Stimulated activated CD8-positive, alpha-beta memory T cell treated with anti-CD3 and anti-CD28 coated beads, Interleukin-12 subunit alpha, Interleukin-12 subunit beta, amount 100 ng/mL, for 24 hours (primary cell): Measurements from ENCODE around the gene DCUN1D1.

Experiments used
- DNase-seq: peaks from one replicate; pipeline ENCODE4 v3.0.0-alpha.2; 2020; ENCODE audit errors: extremely low read depth

The DCUN1D1 gene

GRCh38 chr3:182936239-182936917, 44.0 kb downstream of the DCUN1D1 start:
- DNase-seq = no peak

GRCh38 chr3:182935803-182936202, 44.5 kb downstream of the DCUN1D1 start:
- no peak for DNase-seq

- no peak for DNase-seq
Observed at GRCh38 chr3:182925944-182926337, 54.4 kb downstream of the DCUN1D1 start.

- DNase-seq = no peak
Observed at GRCh38 chr3:182925330-182925943, 54.9 kb downstream of the DCUN1D1 start.

- DNase-seq = no peak
Observed at GRCh38 chr3:182921665-182922355, 58.5 kb downstream of the DCUN1D1 start.

GRCh38 chr3:182920515-182921084, 59.7 kb downstream of the DCUN1D1 start:
- no peak for DNase-seq

- DNase-seq = no peak
Observed at GRCh38 chr3:182919866-182920357, 60.4 kb downstream of the DCUN1D1 start.

GRCh38 chr3:182917134-182917533, 63.2 kb downstream of the DCUN1D1 start:
- DNase-seq = no peak

- DNase-seq = no peak
Observed at GRCh38 chr3:182914341-182914740, 66.0 kb downstream of the DCUN1D1 start.

GRCh38 chr3:182913889-182914288, 66.4 kb downstream of the DCUN1D1 start:
- DNase-seq = no peak

GRCh38 chr3:182912474-182912873, 67.9 kb downstream of the DCUN1D1 start:
- no peak for DNase-seq

GRCh38 chr3:182911782-182912111, 68.6 kb downstream of the DCUN1D1 start:
- DNase-seq = no peak

GRCh38 chr3:182910936-182911781, 69.2 kb downstream of the DCUN1D1 start:
- no peak for DNase-seq

GRCh38 chr3:182909318-182910040, 70.9 kb downstream of the DCUN1D1 start:
- no peak for DNase-seq

- DNase-seq = no peak
Observed at GRCh38 chr3:182908471-182908870, 71.9 kb downstream of the DCUN1D1 start.

- no peak for DNase-seq
Observed at GRCh38 chr3:182906036-182906435, 74.3 kb downstream of the DCUN1D1 start.

GRCh38 chr3:182905623-182906022, 74.7 kb downstream of the DCUN1D1 start:
- DNase-seq = no peak

- DNase-seq = no peak
Observed at GRCh38 chr3:182904164-182904563, 76.2 kb downstream of the DCUN1D1 start.

- DNase-seq = no peak
Observed at GRCh38 chr3:182902236-182902635, 78.1 kb downstream of the DCUN1D1 start.

- DNase-seq = no peak
Observed at GRCh38 chr3:182896553-182896952, 83.8 kb downstream of the DCUN1D1 start.

GRCh38 chr3:182895513-182896112, 84.7 kb downstream of the DCUN1D1 start:
- DNase-seq = no peak
